Measurements from ENCODE around the gene GGTLC1.

DNA sequence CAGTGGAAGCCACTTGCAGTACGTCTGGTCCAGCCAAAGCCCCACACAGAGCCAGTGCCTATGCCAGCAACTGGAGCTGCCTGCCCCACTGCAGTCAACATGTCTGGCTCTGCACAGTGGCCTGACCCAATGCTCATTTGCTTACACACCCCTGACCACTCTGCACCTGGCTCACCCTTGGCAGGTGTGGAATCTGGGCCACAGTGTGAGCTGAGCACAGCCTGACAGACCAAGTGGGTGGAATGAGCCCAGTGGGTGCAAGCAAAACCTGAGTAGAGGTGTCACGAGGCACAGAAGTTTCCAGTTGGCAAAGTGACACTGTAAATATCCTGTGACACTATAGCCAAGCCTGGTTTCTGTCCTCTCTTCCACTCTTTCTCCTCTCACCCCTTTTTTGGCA is 49.5 kb downstream of the GGTLC1 start:
- TF ChIP-seq, protein P1, sequence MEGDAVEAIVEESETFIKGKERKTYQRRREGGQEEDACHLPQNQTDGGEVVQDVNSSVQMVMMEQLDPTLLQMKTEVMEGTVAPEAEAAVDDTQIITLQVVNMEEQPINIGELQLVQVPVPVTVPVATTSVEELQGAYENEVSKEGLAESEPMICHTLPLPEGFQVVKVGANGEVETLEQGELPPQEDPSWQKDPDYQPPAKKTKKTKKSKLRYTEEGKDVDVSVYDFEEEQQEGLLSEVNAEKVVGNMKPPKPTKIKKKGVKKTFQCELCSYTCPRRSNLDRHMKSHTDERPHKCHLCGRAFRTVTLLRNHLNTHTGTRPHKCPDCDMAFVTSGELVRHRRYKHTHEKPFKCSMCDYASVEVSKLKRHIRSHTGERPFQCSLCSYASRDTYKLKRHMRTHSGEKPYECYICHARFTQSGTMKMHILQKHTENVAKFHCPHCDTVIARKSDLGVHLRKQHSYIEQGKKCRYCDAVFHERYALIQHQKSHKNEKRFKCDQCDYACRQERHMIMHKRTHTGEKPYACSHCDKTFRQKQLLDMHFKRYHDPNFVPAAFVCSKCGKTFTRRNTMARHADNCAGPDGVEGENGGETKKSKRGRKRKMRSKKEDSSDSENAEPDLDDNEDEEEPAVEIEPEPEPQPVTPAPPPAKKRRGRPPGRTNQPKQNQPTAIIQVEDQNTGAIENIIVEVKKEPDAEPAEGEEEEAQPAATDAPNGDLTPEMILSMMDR (IDR thresholded peaks at IDR 0.05; ENCODE audit: borderline replicate concordance, extremely low read depth, low read length, poor library complexity, severe bottlenecking): no peak
- no peak for TF ChIP-seq EZH2 (IDR thresholded peaks at IDR 0.05; ENCODE audit: borderline replicate concordance, low read depth, low read length, severe bottlenecking)
